ENCODE data around the gene TEKT5. TPM values are rescaled to one million over a fixed set of nuclear protein-coding genes. Genes with fewer than 3 reads are reported as not detected.

Gene TEKT5
- total RNA-seq, 1 experiment from 2014 or later, result not detected

GRCh38 chr16:10610499-10611184 is 84.1 kb downstream of the TEKT5 start:
- no TSS peak for BruUV-seq (replicated peaks)
- CTCF ChIA-PET, result no interaction called here
- Histone ChIP-seq H3K4me1 (ENCODE audit: insufficient read depth, low read length, poor library complexity, severe bottlenecking) (no peaks in the 10 kb centered on the region), H3K27ac (ENCODE audit: low read depth, low read length, poor library complexity, severe bottlenecking) (no peak overlapping the region), H3K9me3 (ENCODE audit: low read depth, low read length, poor library complexity, severe bottlenecking) (no peaks in the 10 kb centered on the region), H3K4me3 (ENCODE audit: low read depth, low read length, poor library complexity, severe bottlenecking) (no peak overlapping the region), H3K36me3 (ENCODE audit: insufficient read depth, low read length, poor library complexity, severe bottlenecking) (no peaks in the 10 kb centered on the region), H3K27me3 (replicated peaks; ENCODE audit: insufficient read depth, low read depth, low read length, poor library complexity) (no peaks in the 10 kb centered on the region)
- no peak for DNase-seq (ENCODE audit: low spot score)
- TF ChIP-seq EZH2 (IDR thresholded peaks at IDR 0.05; ENCODE audit: borderline replicate concordance, low read depth, low read length, poor library complexity, severe bottlenecking) (no peak), CTCF (conservative IDR thresholded peaks at IDR 0.05; ENCODE audit: low read depth, low read length) (no peak)
- intact Hi-C loops (cut with micrococcal nuclease; ENCODE audit: unreplicated experiment), result no loop called here
- POLR2A ChIA-PET (ENCODE audit: low non-redundant PET), result no interaction called here

GRCh38 chr16:10609402-10609774 is 85.3 kb downstream of the TEKT5 start:
- intact Hi-C loops (cut with micrococcal nuclease; ENCODE audit: unreplicated experiment), result no loop called here
- no peak overlapping the region for H3K27ac ChIP-seq (ENCODE audit: low read depth, low read length, poor library complexity, severe bottlenecking)
- no peaks in the 10 kb centered on the region for H3K4me1 ChIP-seq (ENCODE audit: insufficient read depth, low read length, poor library complexity, severe bottlenecking)
- ChIA-PET CTCF (no interaction called here), POLR2A (ENCODE audit: low non-redundant PET) (interaction anchor here (0.6 kb wide), 1 partner anchor 100 kb away, joined by 3 read pairs; no protein-coding TSS in a partner anchor)
- H3K9me3 ChIP-seq (ENCODE audit: low read depth, low read length, poor library complexity, severe bottlenecking), result no peaks in the 10 kb centered on the region
- no peak for DNase-seq (ENCODE audit: low spot score)
- no peaks in the 10 kb centered on the region for H3K36me3 ChIP-seq (ENCODE audit: insufficient read depth, low read length, poor library complexity, severe bottlenecking)
- H3K27me3 ChIP-seq (replicated peaks; ENCODE audit: insufficient read depth, low read depth, low read length, poor library complexity), result no peaks in the 10 kb centered on the region
- TF ChIP-seq CTCF (conservative IDR thresholded peaks at IDR 0.05; ENCODE audit: low read depth, low read length) (no peak), EZH2 (IDR thresholded peaks at IDR 0.05; ENCODE audit: borderline replicate concordance, low read depth, low read length, poor library complexity, severe bottlenecking) (no peak)
- H3K4me3 ChIP-seq (ENCODE audit: low read depth, low read length, poor library complexity, severe bottlenecking), result no peak overlapping the region
- BruUV-seq (replicated peaks), result no TSS peak

GRCh38 chr16:10608687-10609401 is 85.9 kb downstream of the TEKT5 start:
- Histone ChIP-seq H3K4me3 (ENCODE audit: low read depth, low read length, poor library complexity, severe bottlenecking) (no peak overlapping the region), H3K4me1 (ENCODE audit: insufficient read depth, low read length, poor library complexity, severe bottlenecking) (no peaks in the 10 kb centered on the region), H3K9me3 (ENCODE audit: low read depth, low read length, poor library complexity, severe bottlenecking) (no peaks in the 10 kb centered on the region), H3K27ac (ENCODE audit: low read depth, low read length, poor library complexity, severe bottlenecking) (no peak overlapping the region), H3K27me3 (replicated peaks; ENCODE audit: insufficient read depth, low read depth, low read length, poor library complexity) (no peaks in the 10 kb centered on the region), H3K36me3 (ENCODE audit: insufficient read depth, low read length, poor library complexity, severe bottlenecking) (no peaks in the 10 kb centered on the region)
- intact Hi-C loops (cut with micrococcal nuclease; ENCODE audit: unreplicated experiment), result no loop called here
- BruUV-seq (replicated peaks), result no TSS peak
- TF ChIP-seq CTCF (conservative IDR thresholded peaks at IDR 0.05; ENCODE audit: low read depth, low read length) (no peak), EZH2 (IDR thresholded peaks at IDR 0.05; ENCODE audit: borderline replicate concordance, low read depth, low read length, poor library complexity, severe bottlenecking) (no peak)
- ChIA-PET CTCF (no interaction called here), POLR2A (ENCODE audit: low non-redundant PET) (interaction anchor here (0.6 kb wide), 1 partner anchor 99 kb away, joined by 3 read pairs; no protein-coding TSS in a partner anchor)
- no peak for DNase-seq (ENCODE audit: low spot score)

Data from A673 (cell line).